Measurements from ENCODE around the gene EAF1.
"Not testable (repeated sequence)": the region's sequence is repeated elsewhere in the genome, so short reads cannot be mapped to it uniquely, and the experiment has no call there.

EAF1 gene

DNA sequence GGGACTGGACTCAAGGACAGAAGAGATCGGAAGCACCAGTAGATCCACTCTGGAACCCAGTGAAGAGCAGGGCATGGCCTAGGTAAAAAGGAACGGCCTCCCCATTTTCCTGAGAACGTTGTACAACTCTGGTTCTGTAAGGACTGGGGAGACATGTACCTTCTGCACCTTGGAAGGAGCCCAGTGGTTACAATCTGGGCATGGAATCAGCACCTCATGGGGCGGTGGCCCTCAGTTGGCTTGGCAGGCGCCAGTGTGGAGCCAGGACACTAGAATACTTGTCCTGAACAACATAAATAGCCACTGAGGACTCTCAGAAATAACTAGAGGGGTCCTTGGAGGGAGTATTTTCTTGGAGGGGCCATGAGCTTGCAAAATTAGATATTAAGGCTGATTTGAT is 25.6 kb downstream of the EAF1 start:
- DNase-seq (ENCODE audit: low read depth) = no peak
- TF ChIP-seq, protein P1, sequence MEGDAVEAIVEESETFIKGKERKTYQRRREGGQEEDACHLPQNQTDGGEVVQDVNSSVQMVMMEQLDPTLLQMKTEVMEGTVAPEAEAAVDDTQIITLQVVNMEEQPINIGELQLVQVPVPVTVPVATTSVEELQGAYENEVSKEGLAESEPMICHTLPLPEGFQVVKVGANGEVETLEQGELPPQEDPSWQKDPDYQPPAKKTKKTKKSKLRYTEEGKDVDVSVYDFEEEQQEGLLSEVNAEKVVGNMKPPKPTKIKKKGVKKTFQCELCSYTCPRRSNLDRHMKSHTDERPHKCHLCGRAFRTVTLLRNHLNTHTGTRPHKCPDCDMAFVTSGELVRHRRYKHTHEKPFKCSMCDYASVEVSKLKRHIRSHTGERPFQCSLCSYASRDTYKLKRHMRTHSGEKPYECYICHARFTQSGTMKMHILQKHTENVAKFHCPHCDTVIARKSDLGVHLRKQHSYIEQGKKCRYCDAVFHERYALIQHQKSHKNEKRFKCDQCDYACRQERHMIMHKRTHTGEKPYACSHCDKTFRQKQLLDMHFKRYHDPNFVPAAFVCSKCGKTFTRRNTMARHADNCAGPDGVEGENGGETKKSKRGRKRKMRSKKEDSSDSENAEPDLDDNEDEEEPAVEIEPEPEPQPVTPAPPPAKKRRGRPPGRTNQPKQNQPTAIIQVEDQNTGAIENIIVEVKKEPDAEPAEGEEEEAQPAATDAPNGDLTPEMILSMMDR (IDR thresholded peaks at IDR 0.05; ENCODE audit: low read depth, low read length, missing control alignments) = no peak
- no peak overlapping the region for H3K4me3 ChIP-seq (ENCODE audit: low read depth, low read length)

DNA sequence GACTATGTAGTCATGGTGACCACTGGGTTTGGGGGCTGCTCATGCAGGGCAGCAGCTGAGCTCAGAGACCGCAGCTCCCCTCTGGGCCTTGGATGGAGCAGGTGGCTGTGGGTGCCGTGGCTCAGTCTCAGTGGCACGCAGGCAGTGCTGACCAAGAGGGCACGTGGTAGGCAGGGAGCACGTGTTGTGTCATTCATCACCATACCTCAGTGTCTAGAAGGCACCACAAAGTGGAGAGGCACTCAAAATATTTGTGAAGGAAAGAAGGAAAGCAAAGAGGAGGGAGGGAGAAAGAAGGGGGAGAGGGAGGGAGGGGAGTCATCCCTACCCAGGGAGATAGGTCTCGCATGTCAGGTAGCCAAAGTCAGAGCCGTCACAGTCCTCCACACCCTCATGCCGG is 26.1 kb downstream of the EAF1 start:
- H3K4me3 ChIP-seq (ENCODE audit: low read depth, low read length) = no peak overlapping the region
- TF ChIP-seq, protein P1 (IDR thresholded peaks at IDR 0.05; ENCODE audit: low read depth, low read length, missing control alignments) = no peak
- DNase-seq (ENCODE audit: low read depth) = no peak

DNA sequence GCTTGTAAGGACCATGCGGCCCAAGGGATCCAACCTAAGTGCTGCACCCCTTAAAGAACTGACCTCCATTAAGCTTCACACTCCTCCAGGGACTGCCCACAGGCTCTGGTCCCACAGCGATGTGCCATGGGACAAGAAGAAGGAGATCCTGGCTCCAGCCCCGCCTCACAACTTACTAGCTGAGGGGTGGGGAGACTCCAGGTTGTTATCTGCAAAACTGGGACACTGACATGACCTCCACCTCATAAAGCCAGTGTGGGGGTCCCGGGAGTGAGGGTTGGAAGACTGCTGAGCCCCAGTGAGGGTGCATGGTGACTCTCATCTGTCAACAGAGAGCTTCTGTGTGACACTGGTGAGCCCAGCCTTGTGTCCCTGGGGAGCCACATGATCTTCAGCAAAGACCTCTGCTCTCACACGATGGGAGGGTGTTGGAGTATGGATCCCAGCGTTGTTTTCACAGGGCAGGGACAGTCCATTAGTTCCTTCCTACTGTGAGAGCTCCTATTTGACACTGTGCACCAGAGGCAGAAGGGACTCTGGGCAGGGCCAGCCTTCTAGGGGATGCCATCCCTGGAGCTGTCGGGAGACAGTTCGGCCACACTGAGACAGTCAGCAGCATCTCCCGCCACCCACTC is 26.7 kb downstream of the EAF1 start:
- H3K4me3 ChIP-seq (ENCODE audit: low read depth, low read length) = no peak overlapping the region
- TF ChIP-seq, protein P1 (IDR thresholded peaks at IDR 0.05; ENCODE audit: low read depth, low read length, missing control alignments) = no peak
- DNase-seq (ENCODE audit: low read depth) = no peak

DNA sequence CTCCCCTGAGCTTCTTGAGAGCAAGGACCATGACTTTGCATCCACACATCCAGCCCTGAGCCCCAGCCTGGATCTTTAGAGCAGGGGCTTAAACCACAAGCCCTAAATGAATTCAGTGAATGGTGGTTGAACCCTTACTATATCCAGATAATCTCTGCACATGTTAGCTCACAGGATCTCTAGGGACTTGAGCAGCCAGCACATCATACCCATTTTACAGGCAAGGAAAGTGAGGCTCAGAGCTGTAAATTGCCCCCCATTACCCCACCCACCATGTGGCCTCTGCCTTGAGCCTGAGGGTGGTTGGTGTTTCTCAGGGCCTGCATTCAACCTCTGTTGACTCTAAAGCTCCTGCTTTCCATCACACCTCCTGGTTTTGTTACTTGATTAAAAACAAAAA is 27.6 kb downstream of the EAF1 start:
- TF ChIP-seq, protein P1 (IDR thresholded peaks at IDR 0.05; ENCODE audit: low read depth, low read length, missing control alignments) = no peak
- H3K4me3 ChIP-seq (ENCODE audit: low read depth, low read length) = no peak overlapping the region
- no peak for DNase-seq (ENCODE audit: low read depth)

DNA sequence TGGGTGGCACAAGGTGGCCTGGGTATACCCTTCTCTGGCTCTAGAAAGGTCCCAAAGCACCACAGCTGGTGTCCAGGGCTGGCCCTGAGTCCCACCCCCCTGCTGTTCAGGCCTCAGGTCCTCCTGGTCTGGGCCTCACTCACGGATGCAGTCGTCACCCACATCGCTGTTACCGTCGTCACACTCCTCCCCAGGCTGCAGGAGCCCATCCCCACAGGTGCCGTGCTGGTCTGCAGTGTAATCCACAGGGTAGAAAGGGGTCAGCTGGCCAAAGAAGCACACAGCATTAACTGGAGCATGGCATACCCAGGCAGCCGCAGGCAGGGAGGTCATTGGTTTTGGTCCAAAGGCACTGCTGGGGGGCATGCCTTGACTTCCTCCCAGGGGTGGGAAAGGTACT is 28.4 kb downstream of the EAF1 start:
- H3K4me3 ChIP-seq (ENCODE audit: low read depth, low read length) = no peak overlapping the region
- TF ChIP-seq, protein P1 (IDR thresholded peaks at IDR 0.05; ENCODE audit: low read depth, low read length, missing control alignments) = no peak
- DNase-seq (ENCODE audit: low read depth) = no peak

DNA sequence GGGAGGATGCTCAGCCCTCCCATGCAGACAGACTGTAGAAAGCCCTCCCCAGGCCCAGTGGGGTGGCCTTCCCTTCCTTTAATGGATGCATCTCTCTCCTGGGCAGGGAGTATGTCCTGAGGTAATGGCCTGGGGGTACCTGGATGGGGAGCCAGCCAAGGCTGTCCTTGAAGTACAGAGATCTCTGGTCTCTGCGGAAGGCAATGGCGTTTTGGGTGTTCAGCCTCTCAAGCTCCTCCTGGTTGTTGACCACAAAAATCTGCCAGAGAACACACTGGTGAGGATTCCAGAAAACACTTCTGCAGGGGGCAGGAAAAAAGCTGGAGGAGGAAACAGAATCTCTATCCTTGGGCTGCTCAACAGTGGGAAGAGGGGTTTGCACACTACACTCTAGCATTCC is 28.9 kb downstream of the EAF1 start:
- DNase-seq (ENCODE audit: low read depth) = no peak
- TF ChIP-seq, protein P1 (IDR thresholded peaks at IDR 0.05; ENCODE audit: low read depth, low read length, missing control alignments) = no peak
- no peak overlapping the region for H3K4me3 ChIP-seq (ENCODE audit: low read depth, low read length)

DNA sequence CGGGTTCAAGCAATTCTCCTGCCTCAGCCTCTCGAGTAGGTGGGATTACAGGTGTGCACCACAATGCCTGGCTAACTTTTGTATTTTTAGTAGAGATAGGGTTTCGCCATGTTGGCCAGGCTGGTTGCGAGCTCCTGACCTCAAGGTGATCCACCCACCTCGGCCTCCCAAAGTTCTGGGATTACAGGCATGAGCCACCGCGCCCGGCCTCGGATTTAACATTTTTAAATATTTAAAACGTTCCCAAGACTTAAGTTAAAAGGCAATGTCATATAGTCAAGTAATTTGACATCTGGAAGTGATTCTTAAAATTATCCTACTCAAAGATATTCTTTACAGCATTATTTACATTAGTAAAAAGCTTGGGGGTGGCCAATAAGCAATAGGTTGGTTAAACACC is 29.5 kb downstream of the EAF1 start:
- not testable (repeated sequence) for DNase-seq (ENCODE audit: low read depth); H3K4me3 ChIP-seq (ENCODE audit: low read depth, low read length)
